ENCODE measurements around the gene STING1. TPM values are rescaled to one million over a fixed set of nuclear protein-coding genes. Genes with fewer than 3 reads are reported as not detected.
"Not testable (repeated sequence)": the region's sequence is repeated elsewhere in the genome, so short reads cannot be mapped to it uniquely, and the experiment has no call there.

The STING1 gene
- total and polyA plus RNA-seq, 8 donors = 6.1 to 23.7 (median 11.6) TPM

GRCh38 chr5:139512786-139513390 is 30.3 kb upstream of the STING1 start:
- intact Hi-C loops (cut with DNase I; ENCODE audit: low total_unique reads) = loop anchor here (5.0 kb wide), 1 partner anchor 91 kb away; no protein-coding TSS in a partner anchor
- 75 to 92% (median 87%) methylated on average over 6 of the region's 6 CpGs for WGBS, 5 donors
- Histone ChIP-seq H3K9me3 (no peaks in the 10 kb centered on the region), H3K4me1 (peaks cover 0 to 7% (median 5%) of the 10 kb centered on the region in 4 donors), H3K27ac (no peak overlapping the region), H3K36me3 (no peaks in the 10 kb centered on the region), H3K4me3 (no peak overlapping the region), H3K27me3 (no peaks in the 10 kb centered on the region)
- no peak for TF ChIP-seq EP300 (IDR thresholded peaks at IDR 0.05)
- TF ChIP-seq POLR2AphosphoS5 (IDR thresholded peaks at IDR 0.05) = no peak
- no peak for TF ChIP-seq POLR2A (IDR thresholded peaks at IDR 0.05)
- TF ChIP-seq, protein P1, sequence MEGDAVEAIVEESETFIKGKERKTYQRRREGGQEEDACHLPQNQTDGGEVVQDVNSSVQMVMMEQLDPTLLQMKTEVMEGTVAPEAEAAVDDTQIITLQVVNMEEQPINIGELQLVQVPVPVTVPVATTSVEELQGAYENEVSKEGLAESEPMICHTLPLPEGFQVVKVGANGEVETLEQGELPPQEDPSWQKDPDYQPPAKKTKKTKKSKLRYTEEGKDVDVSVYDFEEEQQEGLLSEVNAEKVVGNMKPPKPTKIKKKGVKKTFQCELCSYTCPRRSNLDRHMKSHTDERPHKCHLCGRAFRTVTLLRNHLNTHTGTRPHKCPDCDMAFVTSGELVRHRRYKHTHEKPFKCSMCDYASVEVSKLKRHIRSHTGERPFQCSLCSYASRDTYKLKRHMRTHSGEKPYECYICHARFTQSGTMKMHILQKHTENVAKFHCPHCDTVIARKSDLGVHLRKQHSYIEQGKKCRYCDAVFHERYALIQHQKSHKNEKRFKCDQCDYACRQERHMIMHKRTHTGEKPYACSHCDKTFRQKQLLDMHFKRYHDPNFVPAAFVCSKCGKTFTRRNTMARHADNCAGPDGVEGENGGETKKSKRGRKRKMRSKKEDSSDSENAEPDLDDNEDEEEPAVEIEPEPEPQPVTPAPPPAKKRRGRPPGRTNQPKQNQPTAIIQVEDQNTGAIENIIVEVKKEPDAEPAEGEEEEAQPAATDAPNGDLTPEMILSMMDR (IDR thresholded peaks at IDR 0.05) = no peak
- DNase-seq = no peak

DNA sequence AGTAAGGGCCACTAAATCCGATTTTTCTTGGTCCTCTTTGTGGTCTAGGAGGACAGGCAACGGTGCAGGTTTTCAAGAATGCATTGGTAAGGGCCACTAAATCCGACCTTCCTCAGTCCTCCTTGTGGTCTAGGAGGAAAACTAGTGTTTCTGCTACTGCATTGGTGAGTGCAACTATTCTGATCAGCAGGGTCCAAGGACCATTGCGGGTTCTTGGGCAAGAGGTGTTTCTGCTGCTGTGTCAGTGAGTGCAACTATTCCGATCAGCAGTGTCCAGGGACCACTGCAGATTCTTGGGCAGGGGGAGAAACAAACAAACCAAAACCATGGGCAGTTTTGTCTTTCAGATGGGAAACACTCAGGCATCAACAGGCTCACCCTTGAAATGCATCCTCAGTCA is 22.2 kb upstream of the STING1 start:
- 75 to 85% (median 84%) methylated on average over 5 of the region's 5 CpGs for WGBS, 5 donors
- H3K4me1 ChIP-seq; H3K27me3 ChIP-seq; H3K9me3 ChIP-seq; H3K27ac ChIP-seq; H3K4me3 ChIP-seq; intact Hi-C loops (cut with DNase I; ENCODE audit: low total_unique reads); H3K36me3 ChIP-seq; DNase-seq: not testable (repeated sequence)

GRCh38 chr5:139503879-139504278 is 21.3 kb upstream of the STING1 start:
- H3K27ac ChIP-seq; DNase-seq; H3K4me3 ChIP-seq; H3K4me1 ChIP-seq; H3K9me3 ChIP-seq; H3K36me3 ChIP-seq; intact Hi-C loops (cut with DNase I; ENCODE audit: low total_unique reads); H3K27me3 ChIP-seq: not testable (repeated sequence)
- WGBS, 5 donors = 71 to 86% (median 81%) methylated on average over 15 of the region's 15 CpGs

DNA sequence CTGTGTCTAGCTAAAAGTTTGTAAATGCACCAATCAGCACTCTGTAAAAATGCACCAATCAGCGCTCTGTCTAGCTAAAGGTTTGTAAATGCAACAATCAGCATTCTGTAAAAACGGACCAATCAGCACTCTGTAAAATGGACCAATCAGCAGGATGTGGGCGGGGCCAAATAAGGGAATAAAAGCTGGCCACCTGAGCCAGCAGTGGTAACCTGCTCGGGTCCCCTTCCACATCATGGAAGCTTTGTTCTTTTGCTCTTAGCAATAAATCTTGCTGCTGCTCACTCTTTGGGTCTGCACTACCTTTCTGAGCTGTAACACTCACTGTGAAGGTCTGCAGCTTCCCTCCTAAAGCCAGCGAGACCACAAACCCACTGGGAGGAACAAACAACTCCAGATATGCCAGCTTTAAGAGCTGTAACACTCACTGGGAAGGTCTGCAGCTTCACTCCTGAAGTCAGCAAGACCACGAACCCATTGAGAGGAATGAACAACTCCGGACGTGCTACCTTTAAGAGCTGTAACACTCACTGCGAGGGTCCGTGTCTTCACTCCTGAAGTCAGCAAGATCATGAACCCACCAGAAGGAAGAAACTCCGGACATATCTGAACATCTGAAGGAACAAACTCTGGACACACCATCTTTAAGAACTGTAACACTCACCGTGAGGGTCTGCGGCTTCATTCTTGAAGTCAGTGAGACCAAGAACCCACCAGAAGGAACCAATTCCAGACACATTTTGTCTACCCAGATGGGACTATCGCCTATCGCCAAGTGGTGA is 20.7 kb upstream of the STING1 start:
- H3K4me3 ChIP-seq; H3K9me3 ChIP-seq; H3K4me1 ChIP-seq; DNase-seq; H3K27me3 ChIP-seq; H3K27ac ChIP-seq; H3K36me3 ChIP-seq; intact Hi-C loops (cut with DNase I; ENCODE audit: low total_unique reads): not testable (repeated sequence)
- WGBS, 5 donors = 88 to 94% (median 91%) methylated on average over 14 to 15 of the region's 15 CpGs

DNA sequence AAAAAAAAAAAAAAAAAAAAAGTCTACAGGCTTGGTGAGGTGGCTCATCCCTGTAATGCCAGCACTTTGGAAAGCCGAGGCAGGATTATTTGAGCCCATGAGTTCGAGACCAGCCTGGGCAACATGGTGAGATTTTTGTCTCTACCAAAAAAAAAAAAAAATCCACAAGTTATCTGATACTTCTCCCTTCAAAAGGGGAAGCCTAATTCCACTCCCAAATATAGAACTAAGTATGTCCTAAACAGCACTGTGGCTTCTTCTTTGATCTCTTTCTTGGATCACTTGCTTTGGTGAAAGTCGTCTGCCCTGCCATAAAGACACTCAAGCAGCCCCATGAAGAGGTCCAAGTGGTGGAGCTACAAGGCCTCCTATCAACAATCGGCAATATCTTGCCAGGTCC is 18.8 kb upstream of the STING1 start:
- intact Hi-C loops (cut with DNase I; ENCODE audit: low total_unique reads) = no loop called here
- WGBS, 5 donors = 89 to 92% (median 92%) methylated on average over 4 of the region's 4 CpGs
- H3K4me1 ChIP-seq = no peaks in the 10 kb centered on the region
- TF ChIP-seq, protein P1 (IDR thresholded peaks at IDR 0.05) = no peak
- TF ChIP-seq POLR2A (IDR thresholded peaks at IDR 0.05) (no peak), POLR2AphosphoS5 (IDR thresholded peaks at IDR 0.05) (no peak), EP300 (IDR thresholded peaks at IDR 0.05) (no peak)
- no peak for DNase-seq
- no peaks in the 10 kb centered on the region for H3K9me3 ChIP-seq
- H3K27ac ChIP-seq = no peak overlapping the region
- H3K4me3 ChIP-seq = no peak overlapping the region
- no peaks in the 10 kb centered on the region for H3K27me3 ChIP-seq
- H3K36me3 ChIP-seq = no peaks in the 10 kb centered on the region
